H9 (cell line): ENCODE data around the gene SMIM41. TPM values are rescaled to one million over a fixed set of nuclear protein-coding genes. Genes with fewer than 3 reads are reported as not detected.
A peak's percentile ranks its signal among the peaks of the same experiment; 100 is the strongest.

Experiments
- DNase-seq: peaks from one replicate; pipeline ENCODE4 v3.0.0-alpha.2; 2017
- H2AFZ ChIP-seq: one replicate; pipeline ENCODE4 v1.6.1; 2013; ENCODE audit warnings: mild to moderate bottlenecking, low read length, control low read depth, moderate library complexity
- H2AK5ac ChIP-seq: 2 replicates; pipeline ENCODE4 v1.6.1; 2013; ENCODE audit warnings: low read length, control low read depth, mixed read lengths; ENCODE audit not compliant: insufficient read length
- H2BK120ac ChIP-seq: one replicate; pipeline ENCODE4 v1.6.1; 2013; ENCODE audit warnings: low read depth, mild to moderate bottlenecking, low read length, control low read depth, inconsistent platforms; ENCODE audit not compliant: poor library complexity, severe bottlenecking
- H2BK12ac ChIP-seq: 2 replicates; pipeline ENCODE4 v1.6.1; 2013; ENCODE audit warnings: low read length, control low read depth, mixed read lengths, low read depth; ENCODE audit not compliant: insufficient read length
- H2BK15ac ChIP-seq: 2 replicates; pipeline ENCODE4 v1.6.1; 2013; ENCODE audit warnings: low read depth, low read length, control low read depth
- H2BK20ac ChIP-seq: one replicate; pipeline ENCODE4 v1.6.1; 2013; ENCODE audit warnings: low read depth, mild to moderate bottlenecking, low read length, control low read depth, inconsistent platforms; ENCODE audit not compliant: poor library complexity, severe bottlenecking
- H2BK5ac ChIP-seq: 2 replicates; pipeline ENCODE4 v1.6.1; 2013; ENCODE audit warnings: low read length, control low read depth, mixed read lengths; ENCODE audit not compliant: insufficient read length
- H3K14ac ChIP-seq: 2 replicates; pipeline ENCODE4 v1.6.1; 2013; ENCODE audit warnings: low read length, control low read depth; ENCODE audit not compliant: insufficient read depth
- H3K18ac ChIP-seq: 2 replicates; pipeline ENCODE4 v1.6.1; 2013; ENCODE audit warnings: low read depth, mild to moderate bottlenecking, mixed read lengths, low read length, control low read depth; ENCODE audit not compliant: insufficient read length
- H3K23ac ChIP-seq: 2 replicates; pipeline ENCODE4 v1.6.1; 2013; ENCODE audit warnings: low read length, control low read depth, mixed read lengths, low read depth; ENCODE audit not compliant: insufficient read length
- H3K23me2 ChIP-seq: 2 replicates; pipeline ENCODE4 v1.6.1; 2013; ENCODE audit warnings: low read depth, mild to moderate bottlenecking, mixed read lengths, low read length, control low read depth; ENCODE audit not compliant: insufficient read length, poor library complexity, severe bottlenecking
- H3K27ac ChIP-seq: 2 replicates; pipeline ENCODE4 v1.5.1; 2013; ENCODE audit warnings: low read length, control low read depth, mixed read lengths, low read depth; ENCODE audit not compliant: insufficient read length
- H3K27me3 ChIP-seq: 2 replicates; pipeline ENCODE4 v1.6.1; 2013; ENCODE audit warnings: low read length, control low read depth, inconsistent platforms; ENCODE audit not compliant: insufficient read depth
- H3K4ac ChIP-seq: 2 replicates; pipeline ENCODE4 v1.6.1; 2013; ENCODE audit warnings: low read depth, mild to moderate bottlenecking, control low read depth, inconsistent platforms, low read length, moderate library complexity
- H3K4me1 ChIP-seq: 2 replicates; pipeline ENCODE4 v1.6.1; 2013; ENCODE audit warnings: low read length, control low read depth, inconsistent platforms; ENCODE audit not compliant: insufficient read depth
- H3K4me2 ChIP-seq: 2 replicates; pipeline ENCODE4 v1.6.1; 2013; ENCODE audit warnings: low read length, control low read depth, mixed read lengths; ENCODE audit not compliant: insufficient read length, insufficient read depth
- H3K56ac ChIP-seq: 2 replicates; pipeline ENCODE4 v1.6.1; 2013; ENCODE audit warnings: low read depth, mild to moderate bottlenecking, mixed read lengths, low read length, control low read depth; ENCODE audit not compliant: insufficient read length
- H3K79me1 ChIP-seq: 2 replicates; pipeline ENCODE4 v1.6.1; 2013; ENCODE audit warnings: low read depth, mild to moderate bottlenecking, moderate library complexity, low read length, control low read depth, inconsistent platforms; ENCODE audit not compliant: insufficient read depth, poor library complexity, severe bottlenecking
- H3K79me2 ChIP-seq: 2 replicates; pipeline ENCODE4 v1.6.1; 2013; ENCODE audit warnings: low read length, control low read depth, inconsistent platforms; ENCODE audit not compliant: insufficient read depth
- H3K9ac ChIP-seq: 2 replicates; pipeline ENCODE4 v1.6.1; 2013; ENCODE audit warnings: low read length, control low read depth, mixed read lengths; ENCODE audit not compliant: insufficient read length; ENCODE audit errors: extremely low read depth
- H3K9me3 ChIP-seq: one replicate; pipeline ENCODE4 v1.6.1; 2013; ENCODE audit warnings: low read depth, low read length, inconsistent platforms; ENCODE audit not compliant: control insufficient read depth
- H3T11ph ChIP-seq: one replicate; pipeline ENCODE4 v1.6.1; 2013; ENCODE audit warnings: mild to moderate bottlenecking, low read length, control low read depth, inconsistent platforms
- H4K20me1 ChIP-seq: one replicate; pipeline ENCODE4 v1.6.1; 2013; ENCODE audit not compliant: control insufficient read depth, insufficient read length, insufficient read depth
- H4K5ac ChIP-seq: 2 replicates; pipeline ENCODE4 v1.6.1; 2013; ENCODE audit warnings: low read depth, mild to moderate bottlenecking, mixed read lengths, low read length, control low read depth; ENCODE audit not compliant: insufficient read length
- H4K8ac ChIP-seq: replicated peaks from 2 replicates; pipeline ENCODE4 v1.6.1; 2013; ENCODE audit warnings: low read length, control low read depth, mixed read lengths, low read depth; ENCODE audit not compliant: insufficient read length
- H4K91ac ChIP-seq: 2 replicates; pipeline ENCODE4 v1.6.1; 2013; ENCODE audit warnings: low read depth, mild to moderate bottlenecking, moderate library complexity, mixed read lengths, low read length, control low read depth; ENCODE audit not compliant: insufficient read length
- H3K27ac Mint-ChIP-seq, 3 experiments: 2 replicates in 2 of 3; 3 replicates in 1 of 3; pipeline ENCODE4 v1.8.0; 2020 to 2021; ENCODE audit warnings: mixed read lengths in 3 of 3, mild to moderate bottlenecking in 1 of 3, moderate library complexity in 1 of 3
- H3K27me3 Mint-ChIP-seq: 2 replicates; pipeline ENCODE4 v1.8.0; 2021; ENCODE audit warnings: low read depth, mild to moderate bottlenecking, moderate library complexity, mixed read lengths
- H3K36me3 Mint-ChIP-seq, 3 experiments: 2 replicates in 2 of 3; 3 replicates in 1 of 3; pipeline ENCODE4 v1.8.0; 2020 to 2021; ENCODE audit warnings: low read depth in 3 of 3, mixed read lengths in 3 of 3; ENCODE audit not compliant: insufficient read depth in 1 of 3
- H3K4me1 Mint-ChIP-seq, 2 experiments: 2 replicates each; pipeline ENCODE4 v1.8.0; 2020; ENCODE audit warnings: mixed read lengths in 2 of 2
- H3K4me3 Mint-ChIP-seq, 2 experiments: 2 replicates in 1 of 2; 3 replicates in 1 of 2; pipeline ENCODE4 v1.8.0; 2020 to 2021; ENCODE audit warnings: mild to moderate bottlenecking in 2 of 2, mixed read lengths in 2 of 2, moderate library complexity in 1 of 2
- H3K9me3 Mint-ChIP-seq, 2 experiments: 2 replicates in 1 of 2; 3 replicates in 1 of 2; pipeline ENCODE4 v1.8.0; 2020; ENCODE audit warnings: mild to moderate bottlenecking in 2 of 2, mixed read lengths in 2 of 2, moderate library complexity in 1 of 2
- CTCF ChIP-seq: fragments of 200-600 bp; sonication (generic); conservative IDR thresholded peaks from 3 replicates; pipeline ENCODE4 v1.8.0; 2021; ENCODE audit warnings: antibody characterized with exemption, mild to moderate bottlenecking
- WGBS: extraction: QIAGEN DNeasy Blood & Tissue Kit; methylation state at CpG from one replicate; pipeline ENCODE4 v1.1.7; 2013; ENCODE audit warnings: missing lambda C conversion rate, low lambda C conversion rate, mixed read lengths; ENCODE audit not compliant: insufficient read length; ENCODE audit errors: extremely low coverage; 5-methylcytosine and 5-hydroxymethylcytosine counted together
- total RNA-seq: library from RNA; stranded (reverse); gene quantifications from 2 replicates; pipeline ENCODE4 v1.2.1, GENCODE V29; 2021

SMIM41 gene
- total RNA-seq, 1 experiment from 2014 or later, result not detected

GRCh38 chr12:52070185-52070925 is 9.1 kb upstream of the SMIM41 start:
- Histone ChIP-seq H3K4me1 (no peaks in the 10 kb centered on the region), H4K5ac (no peak overlapping the region), H3K56ac (no peak overlapping the region), H4K8ac (no peak overlapping the region), H3K14ac (peak overlapping the region; percentile 42), H3K79me1 (no peaks in the 10 kb centered on the region), H3K18ac (peak overlapping the region; percentile 27), H2BK120ac (no peak overlapping the region), H2AK5ac (no peak overlapping the region), H3K4ac (no peak overlapping the region), H2BK15ac (no peak overlapping the region), H4K20me1 (peaks cover 2% of the 10 kb centered on the region), H2BK12ac (no peak overlapping the region), H3K23me2 (peaks cover 7% of the 10 kb centered on the region), H2BK5ac (no peak overlapping the region), H3K79me2 (peaks cover 11% of the 10 kb centered on the region; the same call in 1 of the 2 replicates), H3T11ph (no peak overlapping the region), H3K9ac (peak overlapping the region; percentile 80), H2BK20ac (no peak overlapping the region), H3K23ac (no peak overlapping the region), H3K4me2 (peak overlapping the region; percentile 98), H4K91ac (no peak overlapping the region), H2AFZ (no peak overlapping the region), H3K9me3 (no peaks in the 10 kb centered on the region), H3K27me3 (no peaks in the 10 kb centered on the region), H3K27ac (no peak overlapping the region)
- Mint-ChIP-seq H3K4me3 (peak overlapping the region; percentile 97 to 98), H3K27ac (peak overlapping the region; percentile 58 to 97 (median 59); a peak in 6 of 7 replicates), H3K36me3 (peaks cover 24 to 34% (median 31%) of the 10 kb centered on the region in 3 experiments; a peak in 6 of 7 replicates), H3K4me1 (peaks cover 15% of the 10 kb centered on the region in 2 experiments), H3K9me3 (no peaks in the 10 kb centered on the region), H3K27me3 (peaks cover 24% of the 10 kb centered on the region)
- no CpG with 5 or more reads among the region's 37 CpGs for whole genome bisulfite sequencing
- DNase-seq, result no peak
- TF ChIP-seq CTCF, result no peak; the same call in 2 of the 3 replicates
